ENCODE measurements around the gene ARHGAP25. TPM values are rescaled to one million over a fixed set of nuclear protein-coding genes. Genes with fewer than 3 reads are reported as not detected.

The ARHGAP25 gene
- total RNA-seq, 1 donor from 2014 or later: 7.3 TPM

DNA sequence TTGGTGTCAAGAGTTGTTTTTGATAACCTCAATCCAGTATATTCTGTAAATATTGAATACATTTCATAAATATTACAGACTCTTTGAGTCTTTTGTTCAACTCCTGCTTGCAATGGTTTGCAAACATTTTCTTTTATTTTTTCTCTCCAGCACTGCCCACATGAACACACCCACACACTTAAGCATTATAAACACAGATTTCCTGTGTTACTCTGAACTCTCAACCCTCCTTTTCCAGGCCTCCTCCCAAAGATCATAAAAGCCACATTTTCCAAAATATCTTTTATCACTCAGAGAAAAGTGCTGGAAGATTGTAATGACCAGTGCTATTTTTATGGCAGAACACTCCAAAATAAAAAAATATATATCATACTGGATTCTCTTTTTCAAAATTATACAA is 20.5 kb downstream of the ARHGAP25 start:
- ATAC-seq (ENCODE audit: poor library complexity): no peak
- intact Hi-C loops (cut with DNase I): no loop called here
- DNase-seq: no peak

DNA sequence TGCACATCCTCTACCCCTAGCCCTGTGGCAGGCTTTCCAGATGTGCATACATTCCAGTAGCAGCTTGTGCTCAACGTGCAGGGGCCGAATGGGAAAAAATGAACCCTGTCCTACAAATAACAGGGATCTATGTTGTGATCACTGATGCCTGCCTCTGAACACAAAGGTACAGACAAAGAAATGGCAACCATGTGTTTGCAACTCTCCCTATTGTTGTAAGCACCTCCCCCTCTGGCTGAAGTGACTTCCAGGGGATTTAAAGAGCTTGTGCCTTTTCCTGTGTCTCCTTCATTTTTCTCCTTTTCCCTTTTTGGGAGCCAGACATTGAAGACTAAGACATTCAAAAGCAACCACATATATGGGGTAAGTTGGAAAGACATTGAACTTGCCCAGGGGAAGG is 21.6 kb downstream of the ARHGAP25 start:
- ATAC-seq (ENCODE audit: poor library complexity): no peak
- intact Hi-C loops (cut with DNase I): no loop called here

DNA sequence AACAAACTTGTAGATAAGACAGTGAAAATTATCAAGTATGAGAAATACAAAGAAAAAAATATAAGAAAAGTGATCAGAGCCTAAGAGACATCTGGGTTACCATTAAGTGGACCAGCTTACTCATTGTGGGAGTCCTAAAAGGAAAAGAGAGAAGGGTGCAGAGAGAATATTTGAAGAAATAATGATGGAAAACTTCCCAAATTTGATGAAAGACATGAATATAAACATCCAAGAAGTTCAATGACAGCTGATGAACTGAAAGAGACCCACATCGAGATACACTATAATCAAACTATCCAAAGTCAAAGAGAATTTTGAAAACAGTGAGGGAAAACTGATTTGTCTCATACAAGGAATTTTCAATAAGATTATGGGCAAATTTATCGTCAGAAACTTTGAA is 22.5 kb downstream of the ARHGAP25 start:
- intact Hi-C loops (cut with DNase I): no loop called here
- DNase-seq (no peak), ATAC-seq (ENCODE audit: poor library complexity) (no peak)

More for the DNA sequence above, 21.6 kb downstream of the ARHGAP25 start:
- DNase-seq: no peak

DNA sequence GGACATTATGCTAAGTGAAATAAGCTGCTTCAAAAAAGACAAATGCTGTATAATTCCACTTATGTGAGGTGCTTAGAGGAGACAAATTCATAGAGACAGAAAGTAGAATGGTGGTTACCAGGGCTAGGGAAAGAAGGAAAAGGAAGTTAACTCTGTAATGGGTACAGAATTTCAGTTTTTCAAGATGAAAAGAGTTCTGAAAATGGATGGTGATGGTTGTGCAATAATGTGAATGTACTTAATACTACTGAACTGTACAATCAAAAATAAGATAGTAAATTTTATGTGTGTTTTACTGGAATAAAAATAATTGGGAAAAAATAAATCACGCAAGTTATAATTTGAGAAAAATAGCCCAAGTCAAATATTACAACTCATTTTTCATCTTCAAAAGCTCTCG is 27.5 kb downstream of the ARHGAP25 start:
- no peak for DNase-seq
- no peak for ATAC-seq (ENCODE audit: poor library complexity)
- intact Hi-C loops (cut with DNase I): no loop called here

DNA sequence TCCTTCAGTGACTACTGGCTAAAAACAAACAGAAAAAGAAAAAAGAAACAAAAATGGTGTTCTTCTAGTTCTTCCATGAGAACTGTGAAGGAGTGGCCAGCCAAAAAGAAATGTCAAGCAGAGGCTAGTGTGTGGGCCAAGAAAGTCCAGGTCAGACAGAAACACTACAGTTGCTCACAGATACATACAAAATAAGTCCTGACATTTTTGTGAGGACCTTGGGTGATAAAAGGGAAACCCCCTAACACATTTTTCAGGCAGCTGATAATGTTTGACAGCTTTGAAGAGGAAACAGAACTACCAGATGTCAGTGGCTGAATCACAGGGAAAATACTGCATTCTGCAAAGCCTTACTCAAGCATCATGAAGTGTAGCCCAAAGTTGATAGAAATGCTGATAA is 28.1 kb downstream of the ARHGAP25 start:
- DNase-seq (no peak), ATAC-seq (ENCODE audit: poor library complexity) (peak; percentile 22)
- intact Hi-C loops (cut with DNase I): no loop called here

DNA sequence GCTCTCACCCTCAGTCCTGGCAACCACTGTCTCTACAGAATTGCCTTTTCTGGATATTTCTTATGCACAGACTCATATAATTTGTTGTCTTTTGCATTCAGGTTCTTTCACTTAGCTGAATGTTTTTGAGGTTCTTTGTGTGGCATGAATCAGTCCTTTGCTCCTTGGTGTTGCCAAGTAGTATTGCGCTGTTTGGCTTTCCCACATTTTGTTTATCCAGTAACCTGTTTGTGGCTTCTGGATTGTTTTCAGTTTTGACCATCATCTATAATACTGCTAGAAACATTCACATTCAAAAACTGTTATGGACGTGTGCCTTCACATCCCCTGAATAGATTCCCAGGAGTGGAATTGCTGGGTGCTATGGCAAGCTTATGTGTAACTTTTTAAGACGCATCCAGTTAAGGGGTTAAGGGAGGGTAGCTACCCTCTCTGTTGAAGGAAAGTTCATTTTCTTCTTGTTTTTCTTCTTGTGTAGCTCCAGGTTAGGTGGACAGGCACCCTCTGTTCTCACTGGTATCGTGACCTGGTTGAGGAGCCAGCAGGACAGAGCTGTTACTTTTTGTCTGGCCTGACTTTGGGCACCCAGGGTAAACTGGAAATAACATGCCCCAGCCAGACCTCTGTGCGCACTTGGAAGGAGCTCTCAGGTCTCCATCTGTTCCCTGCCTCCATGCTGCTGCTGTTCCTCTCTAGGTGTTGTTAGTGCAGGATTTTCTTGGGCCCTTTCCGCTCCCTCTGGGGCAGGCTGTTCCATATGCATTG is 29.6 kb downstream of the ARHGAP25 start:
- no peak for ATAC-seq (ENCODE audit: poor library complexity)
- no peak for DNase-seq
- intact Hi-C loops (cut with DNase I): no loop called here

DNA sequence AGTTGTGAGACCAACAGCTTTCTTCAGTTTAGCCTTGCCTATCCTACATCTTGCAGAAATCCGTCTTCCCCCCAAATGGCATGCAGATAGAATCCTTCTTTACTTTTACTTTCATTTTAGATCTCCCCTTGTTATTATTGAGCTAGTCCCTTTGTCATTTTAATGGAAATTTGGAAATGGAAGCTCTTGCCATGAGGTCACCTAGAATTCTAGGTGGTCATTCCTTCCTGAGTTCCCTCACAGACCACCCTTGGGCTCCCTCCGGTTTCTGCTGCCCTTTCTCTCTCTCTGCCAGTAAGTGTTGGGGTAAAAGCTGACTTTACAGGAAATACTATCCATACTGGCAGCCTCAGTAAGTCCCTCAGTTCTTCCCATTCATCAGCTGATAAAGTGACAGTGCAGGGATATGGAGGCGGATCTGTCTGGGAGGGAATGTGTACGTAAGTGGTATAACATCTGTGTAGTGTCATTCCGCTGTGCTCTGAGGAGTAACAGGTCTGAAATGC is 30.2 kb downstream of the ARHGAP25 start:
- DNase-seq: no peak
- no peak for ATAC-seq (ENCODE audit: poor library complexity)
- intact Hi-C loops (cut with DNase I): no loop called here

DNA sequence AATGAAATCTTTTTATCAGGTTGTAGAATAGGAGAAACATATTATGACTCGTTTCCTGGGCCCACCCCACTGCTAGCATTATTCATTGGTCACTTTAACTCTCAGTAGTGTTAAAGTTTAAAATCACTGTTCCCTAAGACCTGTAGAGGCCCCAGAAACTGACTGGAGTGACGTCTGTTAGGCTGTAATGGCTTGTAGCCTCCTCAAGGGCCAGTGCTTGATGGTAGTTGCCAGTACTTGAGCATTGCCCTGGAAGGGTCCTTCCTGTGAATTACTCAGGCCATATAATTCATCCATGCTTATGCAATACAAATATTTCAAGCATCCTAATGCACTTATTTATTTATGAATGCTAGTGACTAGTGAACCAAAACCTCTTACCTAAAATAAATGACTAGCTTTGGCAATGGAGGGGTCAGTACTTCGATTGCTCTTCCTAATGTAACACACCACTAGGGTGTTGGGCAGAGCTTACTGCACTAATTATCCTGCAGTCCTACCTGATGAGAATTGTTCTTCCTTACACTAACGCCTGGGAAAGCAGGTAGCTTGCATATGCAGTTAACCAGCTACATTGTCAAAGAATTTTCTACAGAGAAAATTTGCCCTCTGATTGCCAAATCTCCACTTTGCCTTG is 31.2 kb downstream of the ARHGAP25 start:
- DNase-seq (no peak), ATAC-seq (ENCODE audit: poor library complexity) (no peak)
- intact Hi-C loops (cut with DNase I): no loop called here

DNA sequence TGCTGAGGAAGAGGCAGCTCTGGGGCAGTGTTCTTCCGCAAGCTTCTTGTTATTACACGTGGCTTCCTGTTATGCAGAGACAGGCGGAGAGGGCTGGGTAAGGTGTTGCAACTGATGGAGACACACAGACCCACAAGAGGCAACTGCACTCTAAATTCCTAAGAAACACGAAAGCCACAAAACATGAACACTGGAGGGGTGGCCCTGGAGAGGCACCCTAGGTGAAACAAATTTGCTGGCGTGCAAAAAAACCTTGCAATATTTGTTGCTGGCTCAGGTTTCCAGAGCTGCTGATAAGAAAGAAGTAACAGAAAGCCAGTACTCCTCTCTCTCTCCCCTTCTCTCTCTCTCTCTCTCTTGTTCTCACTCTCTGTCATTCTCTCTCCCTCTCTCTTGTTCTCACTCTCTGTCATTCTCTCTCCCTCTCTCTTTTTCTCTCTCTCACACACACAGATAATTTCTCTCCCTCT is 31.8 kb downstream of the ARHGAP25 start:
- DNase-seq: peak; percentile 61
- intact Hi-C loops (cut with DNase I): no loop called here

DNA sequence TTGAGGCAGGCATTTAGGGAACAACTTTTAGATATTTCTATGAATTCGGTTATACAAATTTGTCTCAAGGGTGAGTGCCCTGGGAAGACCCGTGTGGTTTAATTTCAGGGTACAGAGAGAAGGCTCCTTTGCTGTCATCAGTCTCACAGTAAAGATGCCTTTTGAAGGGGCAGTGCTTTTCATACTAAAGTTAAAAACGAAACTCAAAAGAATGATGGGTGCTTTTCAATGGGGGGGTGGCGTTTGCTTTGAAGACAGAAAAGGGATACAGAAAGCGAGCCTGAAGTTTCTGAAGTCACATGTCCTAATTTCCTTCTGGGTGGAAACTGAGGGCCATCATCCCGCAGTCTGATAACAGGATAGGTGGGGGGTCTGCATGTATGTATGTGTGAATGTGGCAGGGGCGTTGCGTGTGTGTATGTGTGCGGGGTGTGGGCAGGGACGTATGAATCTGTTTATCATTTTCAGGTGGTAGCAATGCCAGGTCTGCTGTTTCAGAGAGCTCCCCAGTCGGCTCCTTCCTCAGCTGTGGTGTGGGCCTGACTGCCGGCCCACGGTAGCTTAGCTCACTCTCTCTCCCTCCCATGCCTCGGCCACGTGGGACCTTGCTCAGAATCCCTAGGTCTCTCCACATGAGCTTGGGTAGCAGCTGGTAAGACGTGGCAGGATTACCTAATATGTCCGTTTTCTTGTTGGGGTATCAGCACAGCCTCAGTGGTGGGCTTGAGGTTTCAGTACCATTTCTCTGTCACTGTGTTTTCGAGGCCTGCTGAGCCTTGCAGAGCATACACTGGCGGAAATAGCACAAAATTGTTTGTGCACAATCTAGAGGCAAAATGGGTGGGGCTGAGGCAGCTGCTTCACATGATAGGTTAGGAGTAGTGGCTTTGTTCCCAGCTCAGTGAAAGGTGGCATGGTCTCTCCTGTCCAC is 32.7 kb downstream of the ARHGAP25 start:
- no peak for DNase-seq
- intact Hi-C loops (cut with DNase I): no loop called here

More for the DNA sequence above, 31.8 kb downstream of the ARHGAP25 start:
- ATAC-seq (ENCODE audit: poor library complexity): peak; percentile 67

DNA sequence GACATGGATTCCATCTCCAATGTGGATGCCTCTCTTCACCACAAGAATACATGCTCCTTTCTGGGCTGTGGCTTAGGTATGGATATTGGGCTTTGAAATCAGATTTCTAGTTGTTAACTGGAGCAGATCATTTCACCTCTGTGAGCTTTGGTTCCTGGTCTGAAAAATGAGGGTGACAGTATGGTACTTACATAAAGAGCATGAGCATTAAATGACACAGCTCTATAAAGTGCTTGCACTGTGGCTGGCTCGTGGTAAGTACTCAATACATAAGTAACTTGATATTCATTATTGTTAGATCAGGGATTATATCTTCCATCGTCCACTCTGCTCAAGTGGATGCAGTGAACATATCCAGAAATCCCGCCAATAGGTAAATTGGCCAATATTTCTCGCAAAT is 33.4 kb downstream of the ARHGAP25 start:
- no peak for DNase-seq
- ATAC-seq (ENCODE audit: poor library complexity): no peak
- intact Hi-C loops (cut with DNase I): no loop called here

More for the DNA sequence above, 32.7 kb downstream of the ARHGAP25 start:
- no peak for ATAC-seq (ENCODE audit: poor library complexity)

DNA sequence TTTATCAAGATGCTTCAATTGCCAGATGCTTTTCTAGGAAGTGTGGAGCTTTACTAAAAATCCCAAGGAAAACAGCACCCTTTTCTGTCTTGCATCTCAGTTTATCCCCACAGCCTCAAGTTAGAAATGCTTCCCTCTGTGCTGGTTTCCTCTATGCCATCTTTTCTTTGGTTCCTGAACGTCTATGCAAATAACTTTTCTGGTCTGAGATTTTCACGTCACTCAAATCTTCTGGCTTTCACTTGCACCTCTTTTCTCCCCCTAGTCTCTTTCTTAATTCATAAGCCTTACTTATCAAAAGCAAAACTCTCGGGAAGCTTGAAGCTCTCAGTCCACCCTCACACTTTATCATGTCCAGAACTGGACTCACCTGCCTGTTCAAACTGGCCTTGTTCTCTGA is 33.9 kb downstream of the ARHGAP25 start:
- no peak for DNase-seq
- ATAC-seq (ENCODE audit: poor library complexity): no peak
- intact Hi-C loops (cut with DNase I): no loop called here

DNA sequence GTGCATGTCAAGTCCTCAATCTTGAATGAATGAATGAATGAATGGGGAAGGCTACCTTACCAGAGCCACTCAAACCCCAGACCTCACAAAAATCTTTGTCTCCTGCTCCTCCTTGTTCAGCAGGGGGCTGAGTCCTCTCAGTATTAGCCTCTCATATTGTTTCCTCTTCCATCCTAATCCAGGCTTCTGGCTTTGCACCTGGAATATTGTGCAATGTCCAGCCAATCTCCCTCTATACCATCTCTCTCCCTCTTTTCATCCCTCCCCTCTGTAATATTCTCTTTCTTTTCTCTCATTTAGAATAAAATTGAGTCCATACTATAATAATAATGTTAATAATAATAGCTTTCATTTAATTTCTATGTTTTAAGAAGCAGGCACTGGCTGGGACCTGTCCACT is 34.3 kb downstream of the ARHGAP25 start:
- DNase-seq (no peak), ATAC-seq (ENCODE audit: poor library complexity) (no peak)
- intact Hi-C loops (cut with DNase I): no loop called here

DNA sequence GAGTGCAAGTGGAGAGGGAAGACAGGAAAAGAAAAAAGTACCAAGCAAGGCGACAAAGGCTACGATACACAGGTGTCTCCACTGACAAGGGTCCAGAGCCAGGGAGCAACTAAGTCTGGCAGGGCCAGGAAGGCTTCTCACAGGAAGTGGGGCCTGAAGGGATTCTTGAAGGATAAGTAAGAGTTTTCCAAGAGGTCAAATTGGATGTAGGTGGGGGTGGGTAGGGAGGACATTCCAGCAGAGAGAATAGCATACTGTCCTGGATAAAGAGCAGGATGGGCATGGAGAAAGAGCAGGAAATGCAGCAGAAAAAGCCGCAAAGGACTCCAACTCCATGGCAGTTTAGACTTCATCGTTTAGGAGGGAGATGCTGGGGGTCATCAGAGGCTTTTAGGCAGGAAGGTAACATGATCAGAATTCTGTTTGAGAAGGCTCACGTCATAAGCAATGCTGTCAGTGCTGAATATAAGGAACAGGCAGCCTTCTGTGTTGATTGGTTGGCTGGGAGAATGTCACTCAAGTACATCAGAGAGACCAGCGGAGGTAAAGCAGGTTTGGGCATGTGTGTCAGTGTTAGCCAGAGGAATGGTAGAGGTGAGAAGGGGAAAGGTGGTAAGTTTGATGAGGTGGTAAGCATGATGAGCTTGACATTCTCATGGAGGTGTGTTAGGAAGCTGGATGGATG is 35.1 kb downstream of the ARHGAP25 start:
- intact Hi-C loops (cut with DNase I): no loop called here
- ATAC-seq (ENCODE audit: poor library complexity): no peak

DNA sequence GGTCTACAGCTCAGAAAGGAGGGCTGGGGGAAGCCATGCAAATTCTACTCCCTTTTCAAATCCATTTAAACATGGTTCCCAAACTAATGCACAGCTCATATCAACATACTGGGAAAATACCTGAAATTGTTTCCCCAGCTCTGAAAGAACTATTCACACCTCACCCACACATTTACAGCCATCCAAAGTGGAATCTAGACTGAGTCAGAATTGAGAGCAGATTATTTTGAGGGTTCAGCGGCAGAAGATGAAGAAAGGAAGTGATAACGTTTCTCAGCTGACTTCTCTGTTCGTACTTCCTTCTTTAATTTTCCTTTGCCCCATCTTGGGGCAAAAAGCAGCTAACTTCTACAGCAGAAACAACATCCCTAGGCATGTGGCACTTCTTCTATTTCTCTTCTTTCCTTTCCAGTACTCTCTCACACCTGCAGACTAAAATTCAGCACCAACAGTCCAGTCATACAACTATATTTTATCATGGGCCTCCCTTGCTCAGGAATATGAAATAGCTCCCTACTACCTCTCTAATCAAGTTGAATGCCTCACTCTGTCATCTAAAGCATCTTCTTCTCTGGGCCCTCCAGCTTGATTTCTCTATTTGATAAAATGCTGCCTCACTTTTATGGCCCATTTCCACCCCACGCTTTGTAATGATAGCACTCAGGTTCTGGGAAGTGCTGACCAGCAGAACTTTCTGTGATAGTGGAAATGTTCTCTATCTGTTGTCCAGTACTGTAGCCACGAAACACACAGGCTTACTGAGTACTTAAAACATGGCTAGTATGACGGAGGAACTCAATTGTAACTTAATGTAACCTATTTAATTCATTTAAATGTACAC is 35.9 kb downstream of the ARHGAP25 start:
- no peak for ATAC-seq (ENCODE audit: poor library complexity)
- intact Hi-C loops (cut with DNase I): no loop called here
- no peak for DNase-seq

More for the DNA sequence above, 35.1 kb downstream of the ARHGAP25 start:
- no peak for DNase-seq

DNA sequence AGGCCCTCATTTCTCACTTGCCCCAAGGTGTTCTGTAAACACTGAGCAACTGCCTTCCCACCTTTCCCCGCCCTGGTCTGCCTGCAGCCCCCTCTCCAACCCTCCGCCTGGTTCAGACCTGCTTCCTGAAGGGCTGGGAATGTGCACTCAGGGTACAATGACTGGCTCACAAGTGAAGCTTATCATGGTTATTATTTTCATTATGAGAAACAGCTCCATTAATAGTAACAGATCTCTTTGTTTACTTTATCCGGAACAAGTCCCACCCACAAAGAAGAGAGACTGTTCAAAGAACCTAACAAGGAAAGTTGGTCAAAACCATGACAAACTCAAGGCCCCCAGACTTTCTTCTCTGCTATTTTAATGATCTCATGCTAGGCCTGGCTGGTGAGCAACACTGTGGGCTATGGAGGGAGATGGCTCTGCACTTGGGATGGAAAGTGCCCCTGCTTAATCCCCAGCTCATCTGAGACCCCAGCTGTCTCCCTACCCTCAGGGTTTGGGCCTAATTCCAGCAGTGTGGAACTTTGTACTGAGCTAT is 36.7 kb downstream of the ARHGAP25 start:
- peak; percentile 40 for ATAC-seq (ENCODE audit: poor library complexity)
- no peak for DNase-seq

DNA sequence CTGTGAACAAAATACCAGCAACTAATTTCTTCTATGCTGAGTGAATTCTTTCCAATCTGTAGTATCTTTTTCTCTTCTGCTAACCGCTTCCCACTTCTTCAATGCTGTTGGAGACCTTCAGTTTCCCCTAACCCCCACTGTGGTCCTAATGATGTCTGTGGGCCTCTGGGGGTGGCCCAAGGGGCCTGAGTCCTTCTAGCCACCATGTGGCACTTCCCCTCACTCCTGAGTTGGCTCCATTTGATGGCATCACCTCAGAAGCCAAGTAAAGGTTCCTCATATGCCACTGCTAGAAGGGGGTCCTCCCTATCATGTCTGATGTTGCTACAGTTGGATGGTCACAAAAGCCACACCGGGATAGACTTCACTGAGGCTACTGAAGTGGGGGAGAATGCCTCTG is 37.5 kb downstream of the ARHGAP25 start:
- intact Hi-C loops (cut with DNase I): no loop called here
- DNase-seq: no peak
- no peak for ATAC-seq (ENCODE audit: poor library complexity)

More for the DNA sequence above, 36.7 kb downstream of the ARHGAP25 start:
- intact Hi-C loops (cut with DNase I): no loop called here

Data from Right ventricle myocardium superior (tissue), 1 donor.